Liver (tissue), 9 donors: ENCODE measurements around the gene KRTAP10-3. TPM values are rescaled to one million over a fixed set of nuclear protein-coding genes. Genes with fewer than 3 reads are reported as not detected.

ENCODE experiments used
- DNase-seq: peaks from one replicate; pipeline ENCODE4 v3.0.0-alpha.2; 2017; ENCODE audit warnings: low spot score
- H3K27ac ChIP-seq, 2 donors: one replicate each; pipeline ENCODE4 v1.7.0; 2013; ENCODE audit warnings: inconsistent platforms in 2 of 2, low read length in 2 of 2, control low read depth in 1 of 2, low read depth in 1 of 2, mild to moderate bottlenecking in 1 of 2
- H3K27me3 ChIP-seq, 4 donors: one replicate each; pipeline versions ENCODE4 v1.6.1 to v1.7.0; 2013; ENCODE audit warnings: low read length in 3 of 4, inconsistent platforms in 1 of 4, mild to moderate bottlenecking in 1 of 4, moderate library complexity in 1 of 4; ENCODE audit not compliant: control insufficient read depth in 4 of 4, insufficient read depth in 4 of 4
- H3K36me3 ChIP-seq, 4 donors: one replicate each; pipeline versions ENCODE4 v1.6.1 to v1.7.0; 2013; ENCODE audit warnings: low read length in 3 of 4, mild to moderate bottlenecking in 3 of 4, low read depth in 1 of 4, moderate library complexity in 1 of 4; ENCODE audit not compliant: control insufficient read depth in 4 of 4, insufficient read depth in 3 of 4
- H3K4me1 ChIP-seq, 4 donors: one replicate each; pipeline versions ENCODE4 v1.6.1 to v1.7.0; 2013; ENCODE audit warnings: low read length in 3 of 4, mild to moderate bottlenecking in 3 of 4, moderate library complexity in 1 of 4; ENCODE audit not compliant: control insufficient read depth in 4 of 4, insufficient read depth in 4 of 4
- H3K4me3 ChIP-seq, 3 donors: one replicate each; pipeline versions ENCODE4 v1.6.1 to v1.7.0; 2013; ENCODE audit warnings: low read length in 3 of 3, control low read depth in 1 of 3, low read depth in 1 of 3, mild to moderate bottlenecking in 1 of 3
- H3K9ac ChIP-seq, 2 donors: one replicate each; pipeline ENCODE4 v1.7.0; 2013; ENCODE audit warnings: low read length in 2 of 2, mild to moderate bottlenecking in 2 of 2, moderate library complexity in 2 of 2, control low read depth in 1 of 2, low read depth in 1 of 2
- H3K9me3 ChIP-seq, 4 donors: one replicate each; pipeline versions ENCODE4 v1.6.1 to v1.7.0; 2013; ENCODE audit warnings: low read length in 3 of 4; ENCODE audit not compliant: control insufficient read depth in 4 of 4
- CTCF ChIP-seq: fragments of 150-350 bp; IDR thresholded peaks from 2 replicates; pipeline ENCODE4 v1.5.1; 2017; ENCODE audit warnings: improper control_type of control experiment, low read depth, low read length; ENCODE audit not compliant: missing input control
- EGR1 ChIP-seq, 2 donors: IDR thresholded peaks; 2 replicates each; pipeline ENCODE4 v1.6.1; 2016 to 2018; ENCODE audit warnings: antibody characterized with exemption in 2 of 2, low read depth in 2 of 2
- FOXA1 ChIP-seq: IDR thresholded peaks from 2 replicates; pipeline ENCODE4 v1.6.1; 2016; ENCODE audit warnings: antibody characterized with exemption
- FOXA2 ChIP-seq: IDR thresholded peaks from 2 replicates; pipeline ENCODE4 v1.6.1; 2016; ENCODE audit warnings: antibody characterized with exemption
- GABPA ChIP-seq, 2 donors: IDR thresholded peaks in 1 of 2; conservative IDR thresholded peaks in 1 of 2; 2 replicates each; pipeline ENCODE4 v1.6.1; 2016; ENCODE audit warnings: antibody characterized with exemption in 2 of 2, mild to moderate bottlenecking in 1 of 2, moderate library complexity in 1 of 2
- HNF4A ChIP-seq, 2 donors: conservative IDR thresholded peaks; 2 replicates each; pipeline ENCODE4 v1.6.1; 2016; ENCODE audit warnings: antibody characterized with exemption in 2 of 2, mild to moderate bottlenecking in 2 of 2
- HNF4G ChIP-seq: IDR thresholded peaks from 2 replicates; pipeline ENCODE4 v1.6.1; 2016; ENCODE audit warnings: antibody characterized with exemption
- JUND ChIP-seq, 2 donors: IDR thresholded peaks; 2 replicates each; pipeline ENCODE4 v1.6.1; 2016; ENCODE audit warnings: antibody characterized with exemption in 2 of 2
- MAX ChIP-seq: IDR thresholded peaks from 2 replicates; pipeline ENCODE4 v1.6.1; 2016; ENCODE audit warnings: antibody characterized with exemption
- NR2F2 ChIP-seq: IDR thresholded peaks from 2 replicates; pipeline ENCODE4 v1.6.1; 2016; ENCODE audit warnings: antibody characterized with exemption
- RAD21 ChIP-seq, 2 donors: IDR thresholded peaks; 2 replicates each; pipeline ENCODE4 v1.6.1; 2016; ENCODE audit warnings: antibody characterized with exemption in 2 of 2, mild to moderate bottlenecking in 2 of 2
- REST ChIP-seq: IDR thresholded peaks from 2 replicates; pipeline ENCODE4 v1.6.1; 2016; ENCODE audit warnings: antibody characterized with exemption, mild to moderate bottlenecking
- RXRA ChIP-seq, 2 donors: IDR thresholded peaks; 2 replicates each; pipeline ENCODE4 v1.6.1; 2017 to 2018; ENCODE audit warnings: antibody characterized with exemption in 2 of 2, mild to moderate bottlenecking in 1 of 2
- SP1 ChIP-seq: IDR thresholded peaks from 2 replicates; pipeline ENCODE4 v1.6.1; 2018; ENCODE audit warnings: antibody characterized with exemption, mild to moderate bottlenecking
- TAF1 ChIP-seq: conservative IDR thresholded peaks from 2 replicates; pipeline ENCODE4 v1.6.1; 2016; ENCODE audit warnings: antibody characterized with exemption, mild to moderate bottlenecking
- YY1 ChIP-seq: IDR thresholded peaks from 2 replicates; pipeline ENCODE4 v1.6.1; 2016; ENCODE audit warnings: antibody characterized with exemption, mild to moderate bottlenecking
- WGBS: extraction: QIAGEN DNeasy Blood & Tissue Kit; methylation state at CpG from one replicate; pipeline ENCODE4 v1.1.7; 2013; 5-methylcytosine and 5-hydroxymethylcytosine counted together
- polyA plus RNA-seq, 2 donors: library from polyadenylated mRNA; stranded (reverse) in 1 of 2; unstranded in 1 of 2; fragments of 200-250 nt in 1 of 2; fragments of >200 nt in 1 of 2; fragmentation: Nextera tagmentation in 1 of 2; extraction: Ambion mirVana in 1 of 2; gene quantifications; one replicate each; pipeline versions ENCODE4 v1.2.1 to v1.2.3, GENCODE V29; 2013 to 2015
- total RNA-seq, 2 donors: library from RNA; depleted of rRNA; stranded (reverse); fragments of >200 nt; gene quantifications; one replicate each; pipeline ENCODE4 v1.2.3, GENCODE V29; 2014
- TF ChIP-seq, protein P1 (sequence below): IDR thresholded peaks from 2 replicates; pipeline ENCODE4 v1.6.1; 2016; ENCODE audit warnings: antibody characterized with exemption
- donor health status: healthy.
- donor health status: healthy.
- donor health status: healthy.
- donor health status: healthy.
- donor health status: healthy.

The KRTAP10-3 gene
- total and polyA plus RNA-seq, 4 donors, result not detected

GRCh38 chr21:44578371-44579055 is 19.9 kb upstream of the KRTAP10-3 start:
- Histone ChIP-seq H3K9me3 (peaks cover 0 to 4% (median 2%) of the 10 kb centered on the region in 4 donors), H3K4me1 (peaks cover 0 to 13% (median 3%) of the 10 kb centered on the region in 4 donors), H3K4me3 (no peak overlapping the region), H3K9ac (no peak overlapping the region), H3K36me3 (no peaks in the 10 kb centered on the region), H3K27ac (no peak overlapping the region), H3K27me3 (no peaks in the 10 kb centered on the region)
- peak; percentile 24 for DNase-seq
- TF ChIP-seq SP1 (no peak), CTCF (no peak), HNF4G (no peak), RXRA (IDR thresholded peaks at IDR 0.05) (no peak), FOXA2 (no peak), REST (no peak), RAD21 (IDR thresholded peaks at IDR 0.05) (no peak), EGR1 (IDR thresholded peaks at IDR 0.05; ENCODE audit: low read depth in 2 of 2) (no peak), TAF1 (no peak), JUND (IDR thresholded peaks at IDR 0.05) (no peak), MAX (no peak)
- WGBS, result 95% methylated on average over 17 of the region's 17 CpGs

DNA sequence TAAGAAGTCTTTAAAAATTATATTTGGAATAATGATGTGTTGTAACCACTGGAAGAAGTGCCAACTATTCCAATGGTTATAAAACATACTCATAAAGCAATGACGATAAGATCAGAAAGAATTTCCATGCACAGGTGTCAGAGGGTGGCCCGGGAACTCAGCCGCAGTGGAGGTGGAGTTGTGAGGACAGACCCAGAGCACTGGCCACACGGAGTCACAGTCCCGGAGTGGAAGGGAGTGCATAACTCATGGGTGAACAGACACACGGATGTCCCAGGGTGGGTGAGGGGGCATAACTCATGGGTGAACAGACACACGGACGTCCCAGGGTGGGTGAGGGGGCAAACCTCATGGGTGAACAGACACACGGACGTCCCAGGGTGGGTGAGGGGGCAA is 17.4 kb upstream of the KRTAP10-3 start:
- H3K36me3 ChIP-seq, result no peaks in the 10 kb centered on the region
- H3K9me3 ChIP-seq, result peaks cover 0 to 7% (median 1%) of the 10 kb centered on the region in 4 donors
- no peak overlapping the region for H3K4me3 ChIP-seq
- no peaks in the 10 kb centered on the region for H3K27me3 ChIP-seq
- peaks cover 0 to 13% (median 3%) of the 10 kb centered on the region in 4 donors for H3K4me1 ChIP-seq
- H3K9ac ChIP-seq, result no peak overlapping the region
- DNase-seq, result peak; percentile 28
- TF ChIP-seq REST (no peak), YY1 (no peak), HNF4G (no peak), FOXA2 (no peak), CTCF (no peak), EGR1 (IDR thresholded peaks at IDR 0.05; ENCODE audit: low read depth in 2 of 2) (no peak), SP1 (no peak), GABPA (IDR thresholded peaks at IDR 0.05 in 1 of 2, conservative IDR thresholded peaks at IDR 0.05 in 1 of 2) (no peak), RXRA (IDR thresholded peaks at IDR 0.05) (no peak), TAF1 (no peak), MAX (no peak), HNF4A (conservative IDR thresholded peaks at IDR 0.05) (no peak), NR2F2 (no peak), FOXA1 (no peak), RAD21 (IDR thresholded peaks at IDR 0.05) (no peak)
- TF ChIP-seq, protein P1, sequence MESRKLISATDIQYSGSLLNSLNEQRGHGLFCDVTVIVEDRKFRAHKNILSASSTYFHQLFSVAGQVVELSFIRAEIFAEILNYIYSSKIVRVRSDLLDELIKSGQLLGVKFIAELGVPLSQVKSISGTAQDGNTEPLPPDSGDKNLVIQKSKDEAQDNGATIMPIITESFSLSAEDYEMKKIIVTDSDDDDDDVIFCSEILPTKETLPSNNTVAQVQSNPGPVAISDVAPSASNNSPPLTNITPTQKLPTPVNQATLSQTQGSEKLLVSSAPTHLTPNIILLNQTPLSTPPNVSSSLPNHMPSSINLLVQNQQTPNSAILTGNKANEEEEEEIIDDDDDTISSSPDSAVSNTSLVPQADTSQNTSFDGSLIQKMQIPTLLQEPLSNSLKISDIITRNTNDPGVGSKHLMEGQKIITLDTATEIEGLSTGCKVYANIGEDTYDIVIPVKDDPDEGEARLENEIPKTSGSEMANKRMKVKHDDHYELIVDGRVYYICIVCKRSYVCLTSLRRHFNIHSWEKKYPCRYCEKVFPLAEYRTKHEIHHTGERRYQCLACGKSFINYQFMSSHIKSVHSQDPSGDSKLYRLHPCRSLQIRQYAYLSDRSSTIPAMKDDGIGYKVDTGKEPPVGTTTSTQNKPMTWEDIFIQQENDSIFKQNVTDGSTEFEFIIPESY, result no peak
- WGBS, result 89% methylated on average over 10 of the region's 10 CpGs
- no peak overlapping the region for H3K27ac ChIP-seq
